Heart left ventricle (tissue), 13 donors: ENCODE measurements around the gene VWA8.

Experiments used
- CTCF ChIP-seq, 12 donors: fragments of 200-600 bp; sonication (generic) in 4 of 12; IDR thresholded peaks; one replicate each; pipeline versions ENCODE4 v1.5.0 to v1.8.0; 2018 to 2022; ENCODE audit warnings: antibody characterized with exemption in 12 of 12, mild to moderate bottlenecking in 5 of 12
- POLR2A ChIP-seq, 2 donors: fragments of 450-650 bp; IDR thresholded peaks; one replicate each; pipeline ENCODE4 v1.6.1; 2017; ENCODE audit warnings: antibody characterized with exemption in 2 of 2, mild to moderate bottlenecking in 2 of 2, moderate library complexity in 2 of 2
- donor health status: ischemic (EF 13 %, LVEDD 7.1; RV severe dilation, severe dysfunction).
- donor health status: DM: no; HTN: yes; CAD: no.
- donor health status: DM: no; HTN: no; CAD: no.
- donor health status: ischemic (EF 25% LVEDD 6.9; RV normal size, moderate dysfunction).
- donor health status: ischemic (EF 25% LVEDD 5.7; RV mildly dilated, moderate dysfunction).
- donor health status: ischemic (EF 35%, LVEDD 5.7; RV mildly dilated, moderate dysfunction).
- donor health status: nonischemic (EF 11% LVEDD 7.7; RV severe dilation, severe dysfunction).
- donor health status: DM: yes; HTN: yes; CAD: no.
- donor health status: PGD.
- donor health status: ischemic (EF 29% LVEDD 5.4; RV normal size, mild dysfunction).
- donor health status: nonischemic (EF 23%, LVEDD 6.1; RV moderate dilation, normal function).

- TF ChIP-seq CTCF (IDR thresholded peaks at IDR 0.05): no peak
- TF ChIP-seq POLR2A (IDR thresholded peaks at IDR 0.05): no peak
Measured at GRCh38 chr13:41621716-41622431, 339.0 kb downstream of the VWA8 start.
